C4-2B (cell line): ENCODE measurements around the gene MPHOSPH9.
A peak's percentile ranks its signal among the peaks of the same experiment; 100 is the strongest.

Experiments used
- H3K27ac ChIP-seq: fragments of 450-650 bp; 2 replicates; pipeline ENCODE4 v1.5.1; 2017
- CTCF ChIP-seq: fragments of 450-650 bp; conservative IDR thresholded peaks from 2 replicates; pipeline ENCODE4 v1.5.1; 2017; ENCODE audit warnings: mild to moderate bottlenecking
- ZFX ChIP-seq: fragments of 450-650 bp; IDR thresholded peaks from 2 replicates; pipeline ENCODE4 v1.6.1; 2017

The MPHOSPH9 gene

GRCh38 chr12:123232807-123233504 lies at the start of gene MPHOSPH9, which contains the start of gene MTRFR:
MPHOSPH9 (minus strand) TSS chr12:123233141; CDS start chr12:123230364, 2,777 bp downstream.
MTRFR (plus strand) TSS chr12:123233436; CDS start chr12:123253675, 20,239 bp downstream.
- peak within 1 kb of the TSS; percentile 91 for H3K27ac ChIP-seq
- TF ChIP-seq ZFX = 0 out of 2 replicates have a peak, but pooled peaks have one; percentile 6
- no peak for TF ChIP-seq CTCF

GRCh38 chr12:123282111-123282510 lies 49.2 kb upstream of the MPHOSPH9 start:
- no peak overlapping the region for H3K27ac ChIP-seq
- TF ChIP-seq CTCF (no peak), ZFX (no peak)

- TF ChIP-seq CTCF = no peak
- no peak for TF ChIP-seq ZFX
- no peak overlapping the region for H3K27ac ChIP-seq
Observed at GRCh38 chr12:123280971-123281370, 48.0 kb upstream of the MPHOSPH9 start.

- no peak overlapping the region for H3K27ac ChIP-seq
Observed at GRCh38 chr12:123278101-123278627, 45.2 kb upstream of the MPHOSPH9 start.

GRCh38 chr12:123273166-123273565 lies 40.2 kb upstream of the MPHOSPH9 start:
- TF ChIP-seq CTCF (no peak), ZFX (no peak)

More at GRCh38 chr12:123278101-123278627, 45.2 kb upstream of the MPHOSPH9 start:
- TF ChIP-seq ZFX (no peak), CTCF (no peak)

GRCh38 chr12:123271001-123271668 lies 38.2 kb upstream of the MPHOSPH9 start:
- peak overlapping the region; percentile 88 for H3K27ac ChIP-seq
- TF ChIP-seq CTCF (peak; percentile 87), ZFX (peak; percentile 52)

More at GRCh38 chr12:123273166-123273565, 40.2 kb upstream of the MPHOSPH9 start:
- no peak overlapping the region for H3K27ac ChIP-seq
